Neural progenitor cell (in vitro differentiated cells): ENCODE results near the gene ESF1. TPM values are rescaled to one million over a fixed set of nuclear protein-coding genes. Genes with fewer than 3 reads are reported as not detected.

Experiments used
- DNase-seq: peaks from one replicate; pipeline ENCODE4 v3.0.0-alpha.2; 2016; ENCODE audit warnings: low spot score
- H2AFZ ChIP-seq: fragments of 200-600 bp; sonication (generic); replicated peaks from 2 replicates; pipeline ENCODE4 v1.6.1; 2016; ENCODE audit warnings: antibody characterized with exemption
- H3F3A ChIP-seq: fragments of 200-600 bp; sonication (generic); 2 replicates; pipeline ENCODE4 v1.6.1; 2016; ENCODE audit warnings: antibody characterized with exemption, low read depth
- H3K27ac ChIP-seq: fragments of 200-600 bp; sonication (generic); 2 replicates; pipeline ENCODE4 v1.5.1; 2016; ENCODE audit warnings: mild to moderate bottlenecking
- H3K27me3 ChIP-seq: fragments of 200-600 bp; sonication (generic); 2 replicates; pipeline ENCODE4 v1.6.1; 2016; ENCODE audit warnings: mild to moderate bottlenecking, moderate library complexity
- H3K36me3 ChIP-seq: fragments of 200-600 bp; sonication (generic); 2 replicates; pipeline ENCODE4 v1.5.1; 2016
- H3K4me1 ChIP-seq: fragments of 200-600 bp; sonication (generic); 2 replicates; pipeline ENCODE4 v1.6.1; 2016; ENCODE audit warnings: mixed run types
- H3K4me2 ChIP-seq: fragments of 200-600 bp; sonication (generic); 2 replicates; pipeline ENCODE4 v1.6.1; 2016
- H3K4me3 ChIP-seq: fragments of 200-600 bp; sonication (generic); 2 replicates; pipeline ENCODE4 v1.5.1; 2016
- H3K79me2 ChIP-seq: fragments of 200-600 bp; sonication (generic); 2 replicates; pipeline ENCODE4 v1.6.1; 2016; ENCODE audit warnings: low read depth
- H3K9ac ChIP-seq: fragments of 200-600 bp; sonication (generic); 2 replicates; pipeline ENCODE4 v1.6.1; 2016
- H3K9me3 ChIP-seq: fragments of 200-600 bp; sonication (generic); 2 replicates; pipeline ENCODE4 v1.5.1; 2016; ENCODE audit warnings: low read depth
- H4K20me1 ChIP-seq: fragments of 200-600 bp; sonication (generic); 2 replicates; pipeline ENCODE4 v1.6.1; 2016; ENCODE audit warnings: low read depth
- H3K27ac Mint-ChIP-seq: 3 replicates; pipeline ENCODE4 v1.8.0; 2021; ENCODE audit warnings: mixed read lengths
- H3K27me3 Mint-ChIP-seq: 2 replicates; pipeline ENCODE4 v1.8.0; 2022; ENCODE audit warnings: low read depth, mild to moderate bottlenecking, inconsistent platforms, moderate library complexity, mixed read lengths; ENCODE audit not compliant: insufficient read depth
- H3K36me3 Mint-ChIP-seq: 3 replicates; pipeline ENCODE4 v1.8.0; 2021; ENCODE audit warnings: mixed read lengths
- H3K4me1 Mint-ChIP-seq: 3 replicates; pipeline ENCODE4 v1.8.0; 2021; ENCODE audit warnings: mixed read lengths
- H3K4me3 Mint-ChIP-seq: 3 replicates; pipeline ENCODE4 v1.8.0; 2021; ENCODE audit warnings: mild to moderate bottlenecking, moderate library complexity, mixed read lengths
- H3K9me3 Mint-ChIP-seq: 3 replicates; pipeline ENCODE4 v1.8.0; 2020; ENCODE audit warnings: mixed read lengths
- EZH2 ChIP-seq: fragments of 200-600 bp; sonication (generic); IDR thresholded peaks from 2 replicates; pipeline ENCODE4 v1.6.1; 2017; ENCODE audit warnings: antibody characterized with exemption, mild to moderate bottlenecking, moderate library complexity
- EZH2phosphoT487 ChIP-seq: fragments of 200-600 bp; sonication (generic); IDR thresholded peaks from 2 replicates; pipeline ENCODE4 v1.6.1; 2017; ENCODE audit warnings: antibody characterized with exemption
- total RNA-seq: library from RNA; depleted of rRNA; stranded (reverse); fragments of >200 nt; gene quantifications from 2 replicates; pipeline ENCODE4 v1.2.3, GENCODE V29; 2015; ENCODE audit warnings: low replicate concordance
- TF ChIP-seq, protein P1 (sequence below): fragments of 200-600 bp; sonication (generic); IDR thresholded peaks from 2 replicates; pipeline ENCODE4 v1.5.1; 2017; ENCODE audit warnings: antibody characterized with exemption, mild to moderate bottlenecking

Gene ESF1
- total RNA-seq, 1 donor from 2014 or later = 29.1 TPM

- Histone ChIP-seq H4K20me1 (no peaks in the 10 kb centered on the region), H3K9me3 (no peaks in the 10 kb centered on the region), H3K27me3 (no peaks in the 10 kb centered on the region), H3K79me2 (no peaks in the 10 kb centered on the region), H3K4me2 (no peak overlapping the region), H3K27ac (no peak overlapping the region), H3K36me3 (no peaks in the 10 kb centered on the region), H3K4me1 (no peaks in the 10 kb centered on the region), H3F3A (no peaks in the 10 kb centered on the region), H3K4me3 (no peak overlapping the region), H2AFZ (no peak overlapping the region), H3K9ac (no peak overlapping the region)
- TF ChIP-seq, protein P1, sequence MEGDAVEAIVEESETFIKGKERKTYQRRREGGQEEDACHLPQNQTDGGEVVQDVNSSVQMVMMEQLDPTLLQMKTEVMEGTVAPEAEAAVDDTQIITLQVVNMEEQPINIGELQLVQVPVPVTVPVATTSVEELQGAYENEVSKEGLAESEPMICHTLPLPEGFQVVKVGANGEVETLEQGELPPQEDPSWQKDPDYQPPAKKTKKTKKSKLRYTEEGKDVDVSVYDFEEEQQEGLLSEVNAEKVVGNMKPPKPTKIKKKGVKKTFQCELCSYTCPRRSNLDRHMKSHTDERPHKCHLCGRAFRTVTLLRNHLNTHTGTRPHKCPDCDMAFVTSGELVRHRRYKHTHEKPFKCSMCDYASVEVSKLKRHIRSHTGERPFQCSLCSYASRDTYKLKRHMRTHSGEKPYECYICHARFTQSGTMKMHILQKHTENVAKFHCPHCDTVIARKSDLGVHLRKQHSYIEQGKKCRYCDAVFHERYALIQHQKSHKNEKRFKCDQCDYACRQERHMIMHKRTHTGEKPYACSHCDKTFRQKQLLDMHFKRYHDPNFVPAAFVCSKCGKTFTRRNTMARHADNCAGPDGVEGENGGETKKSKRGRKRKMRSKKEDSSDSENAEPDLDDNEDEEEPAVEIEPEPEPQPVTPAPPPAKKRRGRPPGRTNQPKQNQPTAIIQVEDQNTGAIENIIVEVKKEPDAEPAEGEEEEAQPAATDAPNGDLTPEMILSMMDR = no peak
- TF ChIP-seq EZH2phosphoT487 = no peak
- no peak for TF ChIP-seq EZH2
- Mint-ChIP-seq H3K4me1 (no peaks in the 10 kb centered on the region), H3K27me3 (peaks cover 4% of the 10 kb centered on the region), H3K27ac (no peak overlapping the region), H3K9me3 (no peaks in the 10 kb centered on the region), H3K36me3 (no peaks in the 10 kb centered on the region), H3K4me3 (no peak overlapping the region)
- DNase-seq = no peak
Measured at GRCh38 chr20:13692802-13693736, 91.7 kb downstream of the ESF1 start.

GRCh38 chr20:13690943-13691342 is 93.8 kb downstream of the ESF1 start:
- no peak for DNase-seq
- Histone ChIP-seq H3F3A (no peaks in the 10 kb centered on the region), H4K20me1 (no peaks in the 10 kb centered on the region), H3K79me2 (no peaks in the 10 kb centered on the region), H3K9me3 (no peaks in the 10 kb centered on the region), H3K36me3 (no peaks in the 10 kb centered on the region), H2AFZ (no peak overlapping the region), H3K4me1 (no peaks in the 10 kb centered on the region), H3K27me3 (no peaks in the 10 kb centered on the region), H3K4me3 (no peak overlapping the region), H3K9ac (no peak overlapping the region), H3K27ac (no peak overlapping the region), H3K4me2 (no peak overlapping the region)
- no peaks in the 10 kb centered on the region for H3K9me3 Mint-ChIP-seq
- H3K4me1 Mint-ChIP-seq = no peaks in the 10 kb centered on the region
- TF ChIP-seq, protein P1 = no peak
- TF ChIP-seq EZH2 = no peak
- TF ChIP-seq EZH2phosphoT487 = no peak
- no peak overlapping the region for H3K4me3 Mint-ChIP-seq
- no peak overlapping the region for H3K27ac Mint-ChIP-seq
- no peaks in the 10 kb centered on the region for H3K36me3 Mint-ChIP-seq
- peaks cover 4% of the 10 kb centered on the region for H3K27me3 Mint-ChIP-seq

DNA sequence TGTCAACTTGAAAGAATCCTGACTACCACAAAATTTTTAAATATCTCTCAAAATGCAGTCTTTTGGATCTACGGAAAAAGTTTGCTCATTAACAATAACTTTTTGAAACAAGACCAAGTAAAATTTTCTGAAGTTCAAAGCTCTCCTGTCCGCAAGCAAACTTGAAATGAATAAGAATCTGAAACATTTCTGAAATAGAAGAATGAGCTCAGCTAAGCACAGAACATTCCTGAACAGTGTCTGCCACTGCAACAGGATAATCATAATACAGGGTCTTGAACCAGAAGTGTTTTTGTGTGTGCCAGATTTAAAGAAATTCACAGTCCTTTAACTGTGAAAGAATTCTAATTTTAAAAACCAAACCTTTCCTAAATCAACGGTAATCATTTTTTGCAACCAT is 96.9 kb downstream of the ESF1 start:
- no peak overlapping the region for H2AFZ ChIP-seq
- H3K9me3 Mint-ChIP-seq = no peaks in the 10 kb centered on the region
- H3K4me1 Mint-ChIP-seq = no peaks in the 10 kb centered on the region

More for the DNA sequence above, 96.9 kb downstream of the ESF1 start:
- Histone ChIP-seq H3K27ac (no peak overlapping the region), H3K9me3 (no peaks in the 10 kb centered on the region), H3K36me3 (no peaks in the 10 kb centered on the region), H3K9ac (no peak overlapping the region), H3K4me3 (no peak overlapping the region), H3K79me2 (no peaks in the 10 kb centered on the region), H3K4me2 (no peak overlapping the region), H3K4me1 (no peaks in the 10 kb centered on the region), H4K20me1 (no peaks in the 10 kb centered on the region), H3K27me3 (no peaks in the 10 kb centered on the region), H3F3A (no peaks in the 10 kb centered on the region)
- Mint-ChIP-seq H3K4me3 (no peak overlapping the region), H3K27me3 (no peaks in the 10 kb centered on the region), H3K36me3 (no peaks in the 10 kb centered on the region), H3K27ac (no peak overlapping the region)
- TF ChIP-seq EZH2 (no peak), EZH2phosphoT487 (no peak)
- TF ChIP-seq, protein P1 = no peak
- no peak for DNase-seq
